HepG2 (cell line): Measurements from ENCODE around the gene ELMO2. TPM values are rescaled to one million over a fixed set of nuclear protein-coding genes. Genes with fewer than 3 reads are reported as not detected.

Experiments
- ATAC-seq: fragments of 200-7000 bp; cut with Tn5 transposase; 3 replicates; pipeline ENCODE4 v1.9.1; 2020; ENCODE audit warnings: mild to moderate bottlenecking, moderate library complexity
- BruUV-seq: library from RNA; stranded (reverse); fragments of 400-500 nt; replicated peaks from 2 replicates; lab custom pipeline; 2021; lab: Mats Ljungman, UMichigan
- CTCF ChIA-PET: fragments of 300-600 bp; formaldehyde crosslinking; extraction: SDS; loops from one replicate; lab custom pipeline; 2021; ENCODE audit warnings: low total read pairs, inconsistent platforms, low intra/inter-chr PET ratio; lab: Yijun Ruan, JAX
- POLR2A ChIA-PET: fragments of 350-600 bp; sonication (Branson Sonifier 250); formaldehyde crosslinking; loops from one replicate; lab custom pipeline; 2020; ENCODE audit warnings: antibody characterized with exemption, inconsistent platforms; lab: Yijun Ruan, JAX
- DNase-seq: peaks from one replicate; pipeline ENCODE4 v3.0.0-alpha.2; 2015; ENCODE audit warnings: low spot score
- FAIRE-seq: peaks from 3 replicates; lab custom pipeline; 2011; peaks lifted over from hg19 to GRCh38; lab: Jason Lieb, UNC
- H2AFZ ChIP-seq: one replicate; pipeline ENCODE4 v1.6.1; 2011; ENCODE audit warnings: low read length, inconsistent platforms
- H3K27ac ChIP-seq: fragments of 300-600 bp; 3 replicates; pipeline ENCODE4 v1.8.0; 2011; ENCODE audit warnings: mixed run types, mild to moderate bottlenecking, mixed read lengths, low read length, inconsistent platforms; ENCODE audit not compliant: insufficient read depth; ENCODE audit errors: extremely low read length
- H3K27me3 ChIP-seq, 2 experiments: fragments of 200-600 bp in 1 of 2; 2 replicates in 1 of 2; 3 replicates in 1 of 2; pipeline versions ENCODE4 v1.6.0 to v1.8.0; 2011; ENCODE audit warnings: low read length in 2 of 2, mild to moderate bottlenecking in 2 of 2, moderate library complexity in 2 of 2, inconsistent platforms in 1 of 2; ENCODE audit not compliant: insufficient read depth in 2 of 2, control insufficient read depth in 1 of 2
- H3K36me3 ChIP-seq, 2 experiments: fragments of 200-600 bp in 1 of 2; replicated peaks in 1 of 2; 2 replicates in 1 of 2; 3 replicates in 1 of 2; pipeline versions ENCODE4 v1.5.1 to v1.8.0; 2011; ENCODE audit warnings: low read length in 2 of 2, inconsistent platforms in 1 of 2; ENCODE audit not compliant: insufficient read depth in 2 of 2, control insufficient read depth in 1 of 2
- H3K4me1 ChIP-seq: 2 replicates; pipeline ENCODE4 v1.5.1; 2012; ENCODE audit warnings: low read length, inconsistent platforms; ENCODE audit not compliant: insufficient read depth
- H3K4me2 ChIP-seq: 2 replicates; pipeline ENCODE4 v1.6.0; 2011; ENCODE audit warnings: low read depth, low read length, inconsistent platforms
- H3K4me3 ChIP-seq, 3 experiments: fragments of 200-600 bp in 1 of 3; sonication (generic), shearing (Covaris generic) in 1 of 3; replicated peaks in 1 of 3; 2 replicates each; pipeline ENCODE4 v1.5.1; 2011 to 2016; ENCODE audit warnings: low read length in 3 of 3, inconsistent platforms in 2 of 3, low read depth in 2 of 3, mild to moderate bottlenecking in 2 of 3, control low read depth in 1 of 3, mixed read lengths in 1 of 3; ENCODE audit not compliant: insufficient read depth in 1 of 3
- H3K79me2 ChIP-seq: one replicate; pipeline ENCODE4 v1.6.1; 2011; ENCODE audit warnings: low read length, inconsistent platforms; ENCODE audit not compliant: insufficient read depth
- H3K9ac ChIP-seq: 2 replicates; pipeline ENCODE4 v1.6.0; 2011; ENCODE audit warnings: mild to moderate bottlenecking, low read depth, low read length, inconsistent platforms; ENCODE audit not compliant: insufficient read depth
- H3K9me3 ChIP-seq: 2 replicates; pipeline ENCODE4 v1.5.1; 2012; ENCODE audit warnings: mild to moderate bottlenecking, low read length
- H4K20me1 ChIP-seq: 2 replicates; pipeline ENCODE4 v1.6.0; 2011; ENCODE audit warnings: inconsistent platforms, mild to moderate bottlenecking, low read length, moderate library complexity; ENCODE audit not compliant: insufficient read depth
- ESRRA ChIP-seq: sonication (generic); formaldehyde crosslinking; IDR thresholded peaks from 2 replicates; pipeline ENCODE4 v1.5.1; 2020; ENCODE audit warnings: mild to moderate bottlenecking, low read depth, missing genetic modification reagents
- FOXP1 ChIP-seq, 2 experiments: fragments of 450-650 bp in 1 of 2; IDR thresholded peaks; 2 replicates each; pipeline ENCODE4 v1.6.1; 2017 to 2018; ENCODE audit warnings: antibody characterized with exemption in 1 of 2
- MED8 ChIP-seq: sonication (generic); formaldehyde crosslinking; IDR thresholded peaks from 2 replicates; pipeline ENCODE4 v1.8.1; 2023; ENCODE audit warnings: mild to moderate bottlenecking, missing genetic modification reagents; ENCODE audit not compliant: insufficient replicate concordance
- MLLT10 ChIP-seq: sonication (generic); formaldehyde crosslinking; IDR thresholded peaks from 2 replicates; pipeline ENCODE4 v1.4.0; 2020; ENCODE audit warnings: missing genetic modification reagents
- MTF1 ChIP-seq: sonication (generic); formaldehyde crosslinking; IDR thresholded peaks from 2 replicates; pipeline ENCODE4 v1.5.0; 2020; ENCODE audit warnings: missing genetic modification reagents
- POLR2G ChIP-seq: fragments of 200-400 bp; formaldehyde crosslinking; IDR thresholded peaks from 2 replicates; pipeline ENCODE4 v1.6.1; 2018; ENCODE audit warnings: mild to moderate bottlenecking, low read depth, low read length, moderate library complexity
- THAP11 ChIP-seq: IDR thresholded peaks from 2 replicates; pipeline ENCODE4 v1.6.1; 2016; ENCODE audit warnings: missing biosample characterization, missing genetic modification reagents
- ZBTB21 ChIP-seq: sonication (generic); formaldehyde crosslinking; IDR thresholded peaks from 2 replicates; pipeline ENCODE4 v1.4.0; 2020; ENCODE audit warnings: missing genetic modification reagents
- ZNF343 ChIP-seq: sonication (generic); formaldehyde crosslinking; IDR thresholded peaks from 2 replicates; pipeline ENCODE4 v1.4.0; 2020; ENCODE audit warnings: mild to moderate bottlenecking, missing genetic modification reagents
- ZSCAN22 ChIP-seq: sonication (generic); formaldehyde crosslinking; IDR thresholded peaks from 2 replicates; pipeline ENCODE4 v1.4.0; 2020; ENCODE audit warnings: mild to moderate bottlenecking, missing genetic modification reagents
- ZSCAN30 ChIP-seq: sonication (generic); formaldehyde crosslinking; IDR thresholded peaks from 2 replicates; pipeline ENCODE4 v1.5.0; 2020; ENCODE audit warnings: mild to moderate bottlenecking, missing genetic modification reagents
- WGBS: methylation state at CpG from one replicate; pipeline ENCODE4 v1.1.6; 2017; ENCODE audit warnings: low lambda C conversion rate; 5-methylcytosine and 5-hydroxymethylcytosine counted together
- in situ Hi-C: cut with HindIII; loops from 2 replicates; pipeline ENCODE4 v1.10.0; 2017; ENCODE audit warnings: low pct_unique_long_range_greater_than_20kb; ENCODE audit not compliant: extremely low pct_ligation_motif_present
- intact Hi-C: fragments of 100-400 bp; cut with micrococcal nuclease; formaldehyde crosslinking; loops from one replicate; pipeline ENCODE4 v1.10.0; 2022; ENCODE audit not compliant: unreplicated experiment
- polyA plus RNA-seq, 8 experiments: library from polyadenylated mRNA; depleted of rRNA in 3 of 8; stranded (reverse) in 7 of 8; unstranded in 1 of 8; fragments of >200 nt; fragmentation: Illumina TruSeq in 4 of 8; extraction: Trizol in 4 of 8; gene quantifications; 2 replicates each; pipeline versions ENCODE4 v1.2.1 to v1.2.3, GENCODE V29; 2011 to 2016; ENCODE audit warnings: low read depth in 4 of 8, missing spikeins in 1 of 8, mixed read lengths in 1 of 8; ENCODE audit not compliant: insufficient read depth in 1 of 8
- total RNA-seq, 5 experiments: library from RNA; depleted of rRNA; stranded (reverse); fragments of >200 nt; fragmentation: Illumina TruSeq; extraction: Trizol; gene quantifications; 2 replicates each; pipeline ENCODE4 v1.2.3, GENCODE V29; 2016; ENCODE audit warnings: low read depth in 1 of 5
- TF ChIP-seq, protein P1 (sequence below): sonication (generic); formaldehyde crosslinking; IDR thresholded peaks from 2 replicates; pipeline ENCODE4 v1.8.0; 2022; ENCODE audit warnings: missing genetic modification reagents, low read depth, mild to moderate bottlenecking, borderline replicate concordance
- TF ChIP-seq, protein P2 (sequence below): sonication (generic); formaldehyde crosslinking; IDR thresholded peaks from 2 replicates; pipeline ENCODE4 v1.8.0; 2022; ENCODE audit warnings: missing genetic modification reagents, mild to moderate bottlenecking, moderate library complexity, borderline replicate concordance
- TF ChIP-seq, protein P3 (sequence below): sonication (generic); formaldehyde crosslinking; conservative IDR thresholded peaks from 2 replicates; pipeline ENCODE4 v1.8.0; 2022; ENCODE audit warnings: missing genetic modification reagents
- TF ChIP-seq, protein P4 (sequence below): sonication (generic); formaldehyde crosslinking; IDR thresholded peaks from 2 replicates; pipeline ENCODE4 v1.5.0; 2020; ENCODE audit warnings: mild to moderate bottlenecking, missing genetic modification reagents, moderate library complexity

Gene ELMO2
- total and polyA plus RNA-seq, 2 of the 13 experiments (the other 11 are each of a cell fraction or from before 2014, with no cell fraction given), result 30.6 to 35.7 TPM

DNA sequence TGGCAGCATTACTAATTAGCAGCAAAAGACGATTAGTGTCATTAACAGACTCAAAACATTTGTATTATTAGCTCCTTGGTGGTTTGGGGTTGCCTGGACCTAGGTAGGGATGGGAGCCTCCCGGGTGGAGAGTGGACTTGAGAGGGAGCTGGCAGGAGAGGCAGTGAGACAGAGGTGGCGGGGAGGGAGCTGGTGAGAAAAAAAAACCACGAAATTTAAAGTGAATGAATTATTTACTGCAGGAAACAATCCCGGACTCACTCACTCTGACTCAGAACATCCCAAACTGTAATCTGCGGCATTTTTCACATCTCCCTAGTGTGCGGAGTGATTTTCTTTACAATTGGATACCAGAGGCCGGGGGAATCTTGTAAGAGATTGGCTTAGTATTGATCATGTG, 83.8 kb downstream of the ELMO2 start:
- H3K4me3 ChIP-seq, result no peak overlapping the region
- no peak for TF ChIP-seq ZBTB21 (CRISPR knock-in tag)
- no peak for TF ChIP-seq THAP11 (CRISPR knock-in tag)
- TF ChIP-seq ESRRA (CRISPR knock-in tag), result no peak
- TF ChIP-seq MED8 (CRISPR knock-in tag), result no peak
- TF ChIP-seq, protein P1, sequence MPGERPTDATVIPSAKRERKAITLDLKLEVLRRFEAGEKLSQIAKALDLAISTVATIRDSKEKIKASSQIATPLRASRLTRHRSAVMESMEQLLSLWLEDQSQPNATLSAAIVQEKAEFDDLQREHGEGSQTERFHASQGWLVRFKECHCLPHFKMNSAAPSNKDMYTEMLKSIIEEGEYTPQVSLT, result no peak
- no peak for TF ChIP-seq MTF1
- no peak for TF ChIP-seq MLLT10
- TF ChIP-seq ZSCAN30 (CRISPR knock-in tag), result no peak
- TF ChIP-seq POLR2G, result no peak
- no peak for TF ChIP-seq ZSCAN22 (CRISPR knock-in tag)
- TF ChIP-seq, protein P2, sequence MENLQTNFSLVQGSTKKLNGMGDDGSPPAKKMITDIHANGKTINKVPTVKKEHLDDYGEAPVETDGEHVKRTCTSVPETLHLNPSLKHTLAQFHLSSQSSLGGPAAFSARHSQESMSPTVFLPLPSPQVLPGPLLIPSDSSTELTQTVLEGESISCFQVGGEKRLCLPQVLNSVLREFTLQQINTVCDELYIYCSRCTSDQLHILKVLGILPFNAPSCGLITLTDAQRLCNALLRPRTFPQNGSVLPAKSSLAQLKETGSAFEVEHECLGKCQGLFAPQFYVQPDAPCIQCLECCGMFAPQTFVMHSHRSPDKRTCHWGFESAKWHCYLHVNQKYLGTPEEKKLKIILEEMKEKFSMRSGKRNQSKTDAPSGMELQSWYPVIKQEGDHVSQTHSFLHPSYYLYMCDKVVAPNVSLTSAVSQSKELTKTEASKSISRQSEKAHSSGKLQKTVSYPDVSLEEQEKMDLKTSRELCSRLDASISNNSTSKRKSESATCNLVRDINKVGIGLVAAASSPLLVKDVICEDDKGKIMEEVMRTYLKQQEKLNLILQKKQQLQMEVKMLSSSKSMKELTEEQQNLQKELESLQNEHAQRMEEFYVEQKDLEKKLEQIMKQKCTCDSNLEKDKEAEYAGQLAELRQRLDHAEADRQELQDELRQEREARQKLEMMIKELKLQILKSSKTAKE, result no peak
- no peak for TF ChIP-seq ZNF343 (CRISPR knock-in tag)
- TF ChIP-seq, protein P3, sequence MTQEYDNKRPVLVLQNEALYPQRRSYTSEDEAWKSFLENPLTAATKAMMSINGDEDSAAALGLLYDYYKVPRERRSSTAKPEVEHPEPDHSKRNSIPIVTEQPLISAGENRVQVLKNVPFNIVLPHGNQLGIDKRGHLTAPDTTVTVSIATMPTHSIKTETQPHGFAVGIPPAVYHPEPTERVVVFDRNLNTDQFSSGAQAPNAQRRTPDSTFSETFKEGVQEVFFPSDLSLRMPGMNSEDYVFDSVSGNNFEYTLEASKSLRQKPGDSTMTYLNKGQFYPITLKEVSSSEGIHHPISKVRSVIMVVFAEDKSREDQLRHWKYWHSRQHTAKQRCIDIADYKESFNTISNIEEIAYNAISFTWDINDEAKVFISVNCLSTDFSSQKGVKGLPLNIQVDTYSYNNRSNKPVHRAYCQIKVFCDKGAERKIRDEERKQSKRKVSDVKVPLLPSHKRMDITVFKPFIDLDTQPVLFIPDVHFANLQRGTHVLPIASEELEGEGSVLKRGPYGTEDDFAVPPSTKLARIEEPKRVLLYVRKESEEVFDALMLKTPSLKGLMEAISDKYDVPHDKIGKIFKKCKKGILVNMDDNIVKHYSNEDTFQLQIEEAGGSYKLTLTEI (CRISPR knock-in tag), result no peak
- no peak for TF ChIP-seq FOXP1 (IDR thresholded peaks at IDR 0.05)
- TF ChIP-seq FOXP1 (CRISPR knock-in tag; IDR thresholded peaks at IDR 0.05), result no peak
- TF ChIP-seq, protein P4, sequence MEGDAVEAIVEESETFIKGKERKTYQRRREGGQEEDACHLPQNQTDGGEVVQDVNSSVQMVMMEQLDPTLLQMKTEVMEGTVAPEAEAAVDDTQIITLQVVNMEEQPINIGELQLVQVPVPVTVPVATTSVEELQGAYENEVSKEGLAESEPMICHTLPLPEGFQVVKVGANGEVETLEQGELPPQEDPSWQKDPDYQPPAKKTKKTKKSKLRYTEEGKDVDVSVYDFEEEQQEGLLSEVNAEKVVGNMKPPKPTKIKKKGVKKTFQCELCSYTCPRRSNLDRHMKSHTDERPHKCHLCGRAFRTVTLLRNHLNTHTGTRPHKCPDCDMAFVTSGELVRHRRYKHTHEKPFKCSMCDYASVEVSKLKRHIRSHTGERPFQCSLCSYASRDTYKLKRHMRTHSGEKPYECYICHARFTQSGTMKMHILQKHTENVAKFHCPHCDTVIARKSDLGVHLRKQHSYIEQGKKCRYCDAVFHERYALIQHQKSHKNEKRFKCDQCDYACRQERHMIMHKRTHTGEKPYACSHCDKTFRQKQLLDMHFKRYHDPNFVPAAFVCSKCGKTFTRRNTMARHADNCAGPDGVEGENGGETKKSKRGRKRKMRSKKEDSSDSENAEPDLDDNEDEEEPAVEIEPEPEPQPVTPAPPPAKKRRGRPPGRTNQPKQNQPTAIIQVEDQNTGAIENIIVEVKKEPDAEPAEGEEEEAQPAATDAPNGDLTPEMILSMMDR (CRISPR knock-in tag), result no peak
- TF ChIP-seq, all 625 proteins: peak for 0
- Histone ChIP-seq H4K20me1 (no peaks in the 10 kb centered on the region), H3K27me3 (peaks cover 15 to 71% of the 10 kb centered on the region in 2 experiments), H3K79me2 (no peaks in the 10 kb centered on the region), H3K27ac (no peak overlapping the region), H3K4me2 (no peak overlapping the region), H3K9me3 (no peaks in the 10 kb centered on the region), H3K4me1 (no peaks in the 10 kb centered on the region), H3K9ac (no peak overlapping the region), H2AFZ (no peak overlapping the region), H3K36me3 (no peaks in the 10 kb centered on the region)
- DNase-seq (no peak), FAIRE-seq (no peak), ATAC-seq (no peak)
- intact Hi-C loops, result no loop called here
- in situ Hi-C loops, result no loop called here
- BruUV-seq, result no TSS peak
- ChIA-PET POLR2A (no interaction called here), CTCF (no interaction called here)
- WGBS, result 24% methylated on average over 8 of the region's 8 CpGs
